AG09309 (cell line): ENCODE results near the gene CSNK2A1.
A peak's percentile ranks its signal among the peaks of the same experiment; 100 is the strongest.
"Not testable (repeated sequence)": the region's sequence is repeated elsewhere in the genome, so short reads cannot be mapped to it uniquely, and the experiment has no call there.

ENCODE experiments used
- DNase-seq: peaks from one replicate; pipeline ENCODE4 v3.0.0-alpha.2; 2010; ENCODE audit warnings: low read depth
- H3K4me3 ChIP-seq: 2 replicates; pipeline ENCODE4 v1.5.1; 2011; ENCODE audit warnings: mild to moderate bottlenecking, low read depth, low read length, moderate library complexity; ENCODE audit not compliant: control insufficient read depth
- TF ChIP-seq, protein P1 (sequence below): IDR thresholded peaks from 2 replicates; pipeline ENCODE4 v1.5.1; 2011; ENCODE audit warnings: mild to moderate bottlenecking, low read depth, low read length, inconsistent platforms; ENCODE audit not compliant: insufficient read depth, control insufficient read depth; ENCODE audit errors: missing control alignments

The CSNK2A1 gene

GRCh38 chr20:584161-584970 lies 40.8 kb upstream of the CSNK2A1 start:
- H3K4me3 ChIP-seq = no peak overlapping the region
- DNase-seq = no peak
- TF ChIP-seq, protein P1, sequence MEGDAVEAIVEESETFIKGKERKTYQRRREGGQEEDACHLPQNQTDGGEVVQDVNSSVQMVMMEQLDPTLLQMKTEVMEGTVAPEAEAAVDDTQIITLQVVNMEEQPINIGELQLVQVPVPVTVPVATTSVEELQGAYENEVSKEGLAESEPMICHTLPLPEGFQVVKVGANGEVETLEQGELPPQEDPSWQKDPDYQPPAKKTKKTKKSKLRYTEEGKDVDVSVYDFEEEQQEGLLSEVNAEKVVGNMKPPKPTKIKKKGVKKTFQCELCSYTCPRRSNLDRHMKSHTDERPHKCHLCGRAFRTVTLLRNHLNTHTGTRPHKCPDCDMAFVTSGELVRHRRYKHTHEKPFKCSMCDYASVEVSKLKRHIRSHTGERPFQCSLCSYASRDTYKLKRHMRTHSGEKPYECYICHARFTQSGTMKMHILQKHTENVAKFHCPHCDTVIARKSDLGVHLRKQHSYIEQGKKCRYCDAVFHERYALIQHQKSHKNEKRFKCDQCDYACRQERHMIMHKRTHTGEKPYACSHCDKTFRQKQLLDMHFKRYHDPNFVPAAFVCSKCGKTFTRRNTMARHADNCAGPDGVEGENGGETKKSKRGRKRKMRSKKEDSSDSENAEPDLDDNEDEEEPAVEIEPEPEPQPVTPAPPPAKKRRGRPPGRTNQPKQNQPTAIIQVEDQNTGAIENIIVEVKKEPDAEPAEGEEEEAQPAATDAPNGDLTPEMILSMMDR = no peak

DNA sequence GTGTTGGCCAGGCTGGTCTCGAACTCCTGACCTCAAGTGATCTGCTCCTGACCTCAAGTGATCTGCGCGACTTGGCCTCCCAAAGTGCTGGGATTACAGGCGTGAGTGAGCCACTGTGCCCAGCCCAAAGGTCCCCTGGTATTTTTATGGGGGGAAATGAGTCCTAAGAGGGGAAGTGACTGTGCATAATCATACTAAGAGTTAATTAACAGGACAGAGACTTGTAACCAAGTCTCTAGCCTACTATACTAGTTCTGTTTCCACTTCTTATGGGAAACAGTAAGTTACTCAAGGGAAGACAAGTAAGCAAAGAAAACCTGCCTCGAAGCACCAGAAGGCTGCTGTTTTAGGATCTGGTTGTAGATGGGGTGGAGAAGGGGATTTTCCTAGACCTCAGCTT lies 38.6 kb upstream of the CSNK2A1 start:
- no peak for DNase-seq
- TF ChIP-seq, protein P1 = no peak
- H3K4me3 ChIP-seq = no peak overlapping the region

DNA sequence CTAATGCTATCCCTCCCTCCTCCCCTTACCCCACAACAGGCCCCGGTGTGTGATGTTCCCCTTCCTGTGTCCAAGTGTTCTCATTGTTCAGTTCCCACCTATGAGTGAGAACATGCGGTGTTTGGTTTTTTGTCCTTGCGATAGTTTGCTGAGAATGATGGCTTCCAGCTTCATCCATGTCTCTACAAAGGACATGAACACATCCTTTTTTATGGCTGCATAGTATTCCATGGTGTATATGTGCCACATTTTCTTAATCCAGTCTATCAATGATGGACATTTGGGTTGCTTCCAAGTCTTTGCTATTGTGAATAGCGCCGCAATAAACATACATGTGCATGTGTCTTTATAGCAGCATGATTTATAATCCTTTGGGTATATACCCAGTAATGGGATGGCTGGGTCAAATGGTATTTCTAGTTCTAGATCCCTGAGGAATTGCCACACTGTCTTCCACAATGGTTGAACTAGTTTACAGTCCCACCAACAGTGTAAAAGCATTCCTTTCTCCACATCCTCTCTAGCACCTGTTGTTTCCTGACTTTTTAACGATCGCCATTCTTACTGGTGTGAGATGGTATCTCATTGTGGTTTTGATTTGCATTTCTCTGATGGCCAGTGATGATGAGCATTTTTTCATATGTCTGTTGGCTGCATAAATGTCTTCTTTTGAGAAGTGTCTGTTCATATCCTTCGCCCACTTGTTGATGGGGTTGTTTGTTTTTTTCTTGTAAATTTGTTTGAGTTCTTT lies 35.5 kb upstream of the CSNK2A1 start:
- not testable (repeated sequence) for DNase-seq, H3K4me3 ChIP-seq

GRCh38 chr20:577167-577791 lies 33.7 kb upstream of the CSNK2A1 start:
- DNase-seq = no peak
- H3K4me3 ChIP-seq = no peak overlapping the region

DNA sequence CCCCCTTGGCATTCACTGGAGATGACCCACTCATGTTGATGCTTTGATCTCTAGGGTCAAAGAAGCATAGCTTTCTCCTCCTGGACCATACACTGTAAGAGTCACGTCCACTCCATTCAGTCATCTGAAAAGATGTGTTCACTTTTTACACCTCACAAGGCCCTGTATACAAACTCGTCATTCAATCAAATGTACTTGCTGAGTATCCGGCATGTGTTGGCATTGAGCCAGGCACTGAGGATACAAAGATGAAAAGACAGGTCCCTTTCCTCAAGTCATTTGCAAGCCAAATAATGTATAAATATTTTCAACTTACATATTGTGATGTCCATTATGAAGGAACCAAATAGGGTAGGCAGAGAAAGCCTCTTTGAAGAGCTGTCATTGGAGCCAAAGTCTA lies 32.6 kb upstream of the CSNK2A1 start:
- TF ChIP-seq, protein P1 = no peak
- no peak overlapping the region for H3K4me3 ChIP-seq
- DNase-seq = no peak

More at GRCh38 chr20:577167-577791, 33.7 kb upstream of the CSNK2A1 start:
- TF ChIP-seq, protein P1 = peak; percentile 38

GRCh38 chr20:575230-575629 lies 31.6 kb upstream of the CSNK2A1 start:
- H3K4me3 ChIP-seq = no peak overlapping the region
- TF ChIP-seq, protein P1 = no peak
- no peak for DNase-seq
